Liver (tissue), 9 donors: Measurements from ENCODE around the gene SERPINA3. TPM values are rescaled to one million over a fixed set of nuclear protein-coding genes. Genes with fewer than 3 reads are reported as not detected.

Source experiments
- DNase-seq: peaks from one replicate; pipeline ENCODE4 v3.0.0-alpha.2; 2017; ENCODE audit warnings: low spot score
- H3K27ac ChIP-seq, 2 donors: one replicate each; pipeline ENCODE4 v1.7.0; 2013; ENCODE audit warnings: inconsistent platforms in 2 of 2, low read length in 2 of 2, control low read depth in 1 of 2, low read depth in 1 of 2, mild to moderate bottlenecking in 1 of 2
- H3K27me3 ChIP-seq, 4 donors: one replicate each; pipeline versions ENCODE4 v1.6.1 to v1.7.0; 2013; ENCODE audit warnings: low read length in 3 of 4, inconsistent platforms in 1 of 4, mild to moderate bottlenecking in 1 of 4, moderate library complexity in 1 of 4; ENCODE audit not compliant: control insufficient read depth in 4 of 4, insufficient read depth in 4 of 4
- H3K36me3 ChIP-seq, 4 donors: one replicate each; pipeline versions ENCODE4 v1.6.1 to v1.7.0; 2013; ENCODE audit warnings: low read length in 3 of 4, mild to moderate bottlenecking in 3 of 4, low read depth in 1 of 4, moderate library complexity in 1 of 4; ENCODE audit not compliant: control insufficient read depth in 4 of 4, insufficient read depth in 3 of 4
- H3K4me1 ChIP-seq, 4 donors: one replicate each; pipeline versions ENCODE4 v1.6.1 to v1.7.0; 2013; ENCODE audit warnings: low read length in 3 of 4, mild to moderate bottlenecking in 3 of 4, moderate library complexity in 1 of 4; ENCODE audit not compliant: control insufficient read depth in 4 of 4, insufficient read depth in 4 of 4
- H3K4me3 ChIP-seq, 3 donors: one replicate each; pipeline versions ENCODE4 v1.6.1 to v1.7.0; 2013; ENCODE audit warnings: low read length in 3 of 3, control low read depth in 1 of 3, low read depth in 1 of 3, mild to moderate bottlenecking in 1 of 3
- H3K9ac ChIP-seq, 2 donors: one replicate each; pipeline ENCODE4 v1.7.0; 2013; ENCODE audit warnings: low read length in 2 of 2, mild to moderate bottlenecking in 2 of 2, moderate library complexity in 2 of 2, control low read depth in 1 of 2, low read depth in 1 of 2
- H3K9me3 ChIP-seq, 4 donors: one replicate each; pipeline versions ENCODE4 v1.6.1 to v1.7.0; 2013; ENCODE audit warnings: low read length in 3 of 4; ENCODE audit not compliant: control insufficient read depth in 4 of 4
- ATF3 ChIP-seq: IDR thresholded peaks from 2 replicates; pipeline ENCODE4 v1.6.1; 2016; ENCODE audit warnings: antibody characterized with exemption
- EGR1 ChIP-seq, 2 donors: IDR thresholded peaks; 2 replicates each; pipeline ENCODE4 v1.6.1; 2016 to 2018; ENCODE audit warnings: antibody characterized with exemption in 2 of 2, low read depth in 2 of 2
- FOXA1 ChIP-seq: IDR thresholded peaks from 2 replicates; pipeline ENCODE4 v1.6.1; 2016; ENCODE audit warnings: antibody characterized with exemption
- FOXA2 ChIP-seq: IDR thresholded peaks from 2 replicates; pipeline ENCODE4 v1.6.1; 2016; ENCODE audit warnings: antibody characterized with exemption
- GABPA ChIP-seq, 2 donors: IDR thresholded peaks in 1 of 2; conservative IDR thresholded peaks in 1 of 2; 2 replicates each; pipeline ENCODE4 v1.6.1; 2016; ENCODE audit warnings: antibody characterized with exemption in 2 of 2, mild to moderate bottlenecking in 1 of 2, moderate library complexity in 1 of 2
- HNF4A ChIP-seq, 2 donors: conservative IDR thresholded peaks; 2 replicates each; pipeline ENCODE4 v1.6.1; 2016; ENCODE audit warnings: antibody characterized with exemption in 2 of 2, mild to moderate bottlenecking in 2 of 2
- HNF4G ChIP-seq: IDR thresholded peaks from 2 replicates; pipeline ENCODE4 v1.6.1; 2016; ENCODE audit warnings: antibody characterized with exemption
- JUND ChIP-seq, 2 donors: IDR thresholded peaks; 2 replicates each; pipeline ENCODE4 v1.6.1; 2016; ENCODE audit warnings: antibody characterized with exemption in 2 of 2
- NR2F2 ChIP-seq: IDR thresholded peaks from 2 replicates; pipeline ENCODE4 v1.6.1; 2016; ENCODE audit warnings: antibody characterized with exemption
- RAD21 ChIP-seq, 2 donors: IDR thresholded peaks; 2 replicates each; pipeline ENCODE4 v1.6.1; 2016; ENCODE audit warnings: antibody characterized with exemption in 2 of 2, mild to moderate bottlenecking in 2 of 2
- RXRA ChIP-seq, 2 donors: IDR thresholded peaks; 2 replicates each; pipeline ENCODE4 v1.6.1; 2017 to 2018; ENCODE audit warnings: antibody characterized with exemption in 2 of 2, mild to moderate bottlenecking in 1 of 2
- SP1 ChIP-seq: IDR thresholded peaks from 2 replicates; pipeline ENCODE4 v1.6.1; 2018; ENCODE audit warnings: antibody characterized with exemption, mild to moderate bottlenecking
- TAF1 ChIP-seq: conservative IDR thresholded peaks from 2 replicates; pipeline ENCODE4 v1.6.1; 2016; ENCODE audit warnings: antibody characterized with exemption, mild to moderate bottlenecking
- YY1 ChIP-seq: IDR thresholded peaks from 2 replicates; pipeline ENCODE4 v1.6.1; 2016; ENCODE audit warnings: antibody characterized with exemption, mild to moderate bottlenecking
- WGBS: extraction: QIAGEN DNeasy Blood & Tissue Kit; methylation state at CpG from one replicate; pipeline ENCODE4 v1.1.7; 2013; 5-methylcytosine and 5-hydroxymethylcytosine counted together
- polyA plus RNA-seq, 2 donors: library from polyadenylated mRNA; stranded (reverse) in 1 of 2; unstranded in 1 of 2; fragments of 200-250 nt in 1 of 2; fragments of >200 nt in 1 of 2; fragmentation: Nextera tagmentation in 1 of 2; extraction: Ambion mirVana in 1 of 2; gene quantifications; one replicate each; pipeline versions ENCODE4 v1.2.1 to v1.2.3, GENCODE V29; 2013 to 2015
- total RNA-seq, 2 donors: library from RNA; depleted of rRNA; stranded (reverse); fragments of >200 nt; gene quantifications; one replicate each; pipeline ENCODE4 v1.2.3, GENCODE V29; 2014
- TF ChIP-seq, protein P1 (sequence below): IDR thresholded peaks from 2 replicates; pipeline ENCODE4 v1.6.1; 2016; ENCODE audit warnings: antibody characterized with exemption
- TF ChIP-seq, protein P2 (sequence below): IDR thresholded peaks from 2 replicates; pipeline ENCODE4 v1.6.1; 2016; ENCODE audit warnings: antibody characterized with exemption, mild to moderate bottlenecking
- TF ChIP-seq, protein P3 (sequence below): fragments of 150-350 bp; IDR thresholded peaks from 2 replicates; pipeline ENCODE4 v1.5.1; 2017; ENCODE audit warnings: improper control_type of control experiment, low read depth, low read length; ENCODE audit not compliant: missing input control
- TF ChIP-seq, protein P4 (sequence below): IDR thresholded peaks from 2 replicates; pipeline ENCODE4 v1.6.1; 2016; ENCODE audit warnings: antibody characterized with exemption
- donor health status: healthy.
- donor health status: healthy.
- donor health status: healthy.
- donor health status: healthy.
- donor health status: healthy.

Gene SERPINA3
- total and polyA plus RNA-seq, 4 donors = 2,087 to 17,984 (median 13,009) TPM

DNA sequence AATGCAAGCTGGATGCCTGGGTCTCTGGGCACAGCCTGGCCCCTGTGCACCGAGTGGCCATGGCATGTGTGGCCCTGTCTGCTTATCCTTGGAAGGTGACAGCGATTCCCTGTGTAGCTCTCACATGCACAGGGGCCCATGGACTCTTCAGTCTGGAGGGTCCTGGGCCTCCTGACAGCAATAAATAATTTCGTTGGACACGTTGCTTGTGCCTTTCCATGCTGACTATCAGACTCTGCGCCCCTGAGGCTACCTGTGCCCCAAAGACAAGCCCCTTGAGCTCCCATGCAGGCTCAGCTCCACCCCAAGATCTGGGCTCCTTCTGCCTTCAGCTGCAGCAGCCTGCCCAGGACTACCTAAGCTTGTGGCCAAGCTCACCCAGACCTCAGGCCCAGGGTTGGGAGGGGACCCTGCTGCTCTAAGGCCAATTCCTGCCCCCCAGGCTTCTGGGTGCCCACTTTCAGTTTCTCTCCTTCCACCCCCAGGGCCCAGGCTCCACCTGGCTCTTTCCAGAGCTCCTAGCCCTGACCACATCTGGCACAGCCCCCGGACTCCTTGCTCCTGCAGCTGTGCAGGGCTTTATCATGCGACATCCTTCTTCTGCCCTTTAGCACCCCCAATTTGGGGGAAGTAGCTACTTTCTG lies 11.8 kb downstream of the SERPINA3 start:
- H3K36me3 ChIP-seq = peaks cover 4 to 44% (median 38%) of the 10 kb centered on the region in 4 donors
- no peak for DNase-seq
- H3K9me3 ChIP-seq = no peaks in the 10 kb centered on the region
- H3K4me1 ChIP-seq = peaks cover 0 to 16% (median 9%) of the 10 kb centered on the region in 4 donors
- H3K4me3 ChIP-seq = no peak overlapping the region
- WGBS = 86% methylated on average over 7 of the region's 7 CpGs
- H3K27me3 ChIP-seq = no peaks in the 10 kb centered on the region
- TF ChIP-seq NR2F2 = no peak
- TF ChIP-seq, protein P1, sequence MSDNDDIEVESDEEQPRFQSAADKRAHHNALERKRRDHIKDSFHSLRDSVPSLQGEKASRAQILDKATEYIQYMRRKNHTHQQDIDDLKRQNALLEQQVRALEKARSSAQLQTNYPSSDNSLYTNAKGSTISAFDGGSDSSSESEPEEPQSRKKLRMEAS = no peak
- no peak for TF ChIP-seq RXRA (IDR thresholded peaks at IDR 0.05)
- TF ChIP-seq TAF1 = no peak
- TF ChIP-seq FOXA2 = no peak
- TF ChIP-seq, protein P2, sequence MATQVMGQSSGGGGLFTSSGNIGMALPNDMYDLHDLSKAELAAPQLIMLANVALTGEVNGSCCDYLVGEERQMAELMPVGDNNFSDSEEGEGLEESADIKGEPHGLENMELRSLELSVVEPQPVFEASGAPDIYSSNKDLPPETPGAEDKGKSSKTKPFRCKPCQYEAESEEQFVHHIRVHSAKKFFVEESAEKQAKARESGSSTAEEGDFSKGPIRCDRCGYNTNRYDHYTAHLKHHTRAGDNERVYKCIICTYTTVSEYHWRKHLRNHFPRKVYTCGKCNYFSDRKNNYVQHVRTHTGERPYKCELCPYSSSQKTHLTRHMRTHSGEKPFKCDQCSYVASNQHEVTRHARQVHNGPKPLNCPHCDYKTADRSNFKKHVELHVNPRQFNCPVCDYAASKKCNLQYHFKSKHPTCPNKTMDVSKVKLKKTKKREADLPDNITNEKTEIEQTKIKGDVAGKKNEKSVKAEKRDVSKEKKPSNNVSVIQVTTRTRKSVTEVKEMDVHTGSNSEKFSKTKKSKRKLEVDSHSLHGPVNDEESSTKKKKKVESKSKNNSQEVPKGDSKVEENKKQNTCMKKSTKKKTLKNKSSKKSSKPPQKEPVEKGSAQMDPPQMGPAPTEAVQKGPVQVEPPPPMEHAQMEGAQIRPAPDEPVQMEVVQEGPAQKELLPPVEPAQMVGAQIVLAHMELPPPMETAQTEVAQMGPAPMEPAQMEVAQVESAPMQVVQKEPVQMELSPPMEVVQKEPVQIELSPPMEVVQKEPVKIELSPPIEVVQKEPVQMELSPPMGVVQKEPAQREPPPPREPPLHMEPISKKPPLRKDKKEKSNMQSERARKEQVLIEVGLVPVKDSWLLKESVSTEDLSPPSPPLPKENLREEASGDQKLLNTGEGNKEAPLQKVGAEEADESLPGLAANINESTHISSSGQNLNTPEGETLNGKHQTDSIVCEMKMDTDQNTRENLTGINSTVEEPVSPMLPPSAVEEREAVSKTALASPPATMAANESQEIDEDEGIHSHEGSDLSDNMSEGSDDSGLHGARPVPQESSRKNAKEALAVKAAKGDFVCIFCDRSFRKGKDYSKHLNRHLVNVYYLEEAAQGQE = no peak
- TF ChIP-seq JUND (IDR thresholded peaks at IDR 0.05) = no peak
- TF ChIP-seq FOXA1 = no peak
- no peak for TF ChIP-seq HNF4A (conservative IDR thresholded peaks at IDR 0.05)
- TF ChIP-seq HNF4G = no peak
- TF ChIP-seq EGR1 (IDR thresholded peaks at IDR 0.05; ENCODE audit: low read depth in 2 of 2) = no peak
- TF ChIP-seq RAD21 (IDR thresholded peaks at IDR 0.05) = no peak
- TF ChIP-seq, protein P3, sequence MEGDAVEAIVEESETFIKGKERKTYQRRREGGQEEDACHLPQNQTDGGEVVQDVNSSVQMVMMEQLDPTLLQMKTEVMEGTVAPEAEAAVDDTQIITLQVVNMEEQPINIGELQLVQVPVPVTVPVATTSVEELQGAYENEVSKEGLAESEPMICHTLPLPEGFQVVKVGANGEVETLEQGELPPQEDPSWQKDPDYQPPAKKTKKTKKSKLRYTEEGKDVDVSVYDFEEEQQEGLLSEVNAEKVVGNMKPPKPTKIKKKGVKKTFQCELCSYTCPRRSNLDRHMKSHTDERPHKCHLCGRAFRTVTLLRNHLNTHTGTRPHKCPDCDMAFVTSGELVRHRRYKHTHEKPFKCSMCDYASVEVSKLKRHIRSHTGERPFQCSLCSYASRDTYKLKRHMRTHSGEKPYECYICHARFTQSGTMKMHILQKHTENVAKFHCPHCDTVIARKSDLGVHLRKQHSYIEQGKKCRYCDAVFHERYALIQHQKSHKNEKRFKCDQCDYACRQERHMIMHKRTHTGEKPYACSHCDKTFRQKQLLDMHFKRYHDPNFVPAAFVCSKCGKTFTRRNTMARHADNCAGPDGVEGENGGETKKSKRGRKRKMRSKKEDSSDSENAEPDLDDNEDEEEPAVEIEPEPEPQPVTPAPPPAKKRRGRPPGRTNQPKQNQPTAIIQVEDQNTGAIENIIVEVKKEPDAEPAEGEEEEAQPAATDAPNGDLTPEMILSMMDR = no peak
- TF ChIP-seq YY1 = no peak
- no peak for TF ChIP-seq GABPA (IDR thresholded peaks at IDR 0.05 in 1 of 2, conservative IDR thresholded peaks at IDR 0.05 in 1 of 2)
- TF ChIP-seq SP1 = no peak
- TF ChIP-seq, protein P4, sequence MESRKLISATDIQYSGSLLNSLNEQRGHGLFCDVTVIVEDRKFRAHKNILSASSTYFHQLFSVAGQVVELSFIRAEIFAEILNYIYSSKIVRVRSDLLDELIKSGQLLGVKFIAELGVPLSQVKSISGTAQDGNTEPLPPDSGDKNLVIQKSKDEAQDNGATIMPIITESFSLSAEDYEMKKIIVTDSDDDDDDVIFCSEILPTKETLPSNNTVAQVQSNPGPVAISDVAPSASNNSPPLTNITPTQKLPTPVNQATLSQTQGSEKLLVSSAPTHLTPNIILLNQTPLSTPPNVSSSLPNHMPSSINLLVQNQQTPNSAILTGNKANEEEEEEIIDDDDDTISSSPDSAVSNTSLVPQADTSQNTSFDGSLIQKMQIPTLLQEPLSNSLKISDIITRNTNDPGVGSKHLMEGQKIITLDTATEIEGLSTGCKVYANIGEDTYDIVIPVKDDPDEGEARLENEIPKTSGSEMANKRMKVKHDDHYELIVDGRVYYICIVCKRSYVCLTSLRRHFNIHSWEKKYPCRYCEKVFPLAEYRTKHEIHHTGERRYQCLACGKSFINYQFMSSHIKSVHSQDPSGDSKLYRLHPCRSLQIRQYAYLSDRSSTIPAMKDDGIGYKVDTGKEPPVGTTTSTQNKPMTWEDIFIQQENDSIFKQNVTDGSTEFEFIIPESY = no peak
- no peak for TF ChIP-seq ATF3
- no peak overlapping the region for H3K9ac ChIP-seq
- no peak overlapping the region for H3K27ac ChIP-seq
